Epithelial cell of proximal tubule (primary cell): ENCODE data around the gene CYP24A1. TPM values are rescaled to one million over a fixed set of nuclear protein-coding genes. Genes with fewer than 3 reads are reported as not detected.

Source experiments
- DNase-seq: peaks from one replicate; pipeline ENCODE4 v3.0.0-alpha.2; 2011; ENCODE audit warnings: low read depth
- H3K4me3 ChIP-seq: 2 replicates; pipeline ENCODE4 v1.5.1; 2011; ENCODE audit warnings: low read depth, mild to moderate bottlenecking, low read length
- total RNA-seq: library from RNA; depleted of rRNA; stranded (reverse); fragments of >200 nt; gene quantifications from 2 replicates; pipeline ENCODE4 v1.2.3, GENCODE V29; 2015
- TF ChIP-seq, protein P1 (sequence below): conservative IDR thresholded peaks from 2 replicates; pipeline ENCODE4 v1.5.1; 2012; ENCODE audit warnings: low read depth, mild to moderate bottlenecking, low read length

Gene CYP24A1
- total RNA-seq, 1 donor from 2014 or later = 1.5 TPM

DNA sequence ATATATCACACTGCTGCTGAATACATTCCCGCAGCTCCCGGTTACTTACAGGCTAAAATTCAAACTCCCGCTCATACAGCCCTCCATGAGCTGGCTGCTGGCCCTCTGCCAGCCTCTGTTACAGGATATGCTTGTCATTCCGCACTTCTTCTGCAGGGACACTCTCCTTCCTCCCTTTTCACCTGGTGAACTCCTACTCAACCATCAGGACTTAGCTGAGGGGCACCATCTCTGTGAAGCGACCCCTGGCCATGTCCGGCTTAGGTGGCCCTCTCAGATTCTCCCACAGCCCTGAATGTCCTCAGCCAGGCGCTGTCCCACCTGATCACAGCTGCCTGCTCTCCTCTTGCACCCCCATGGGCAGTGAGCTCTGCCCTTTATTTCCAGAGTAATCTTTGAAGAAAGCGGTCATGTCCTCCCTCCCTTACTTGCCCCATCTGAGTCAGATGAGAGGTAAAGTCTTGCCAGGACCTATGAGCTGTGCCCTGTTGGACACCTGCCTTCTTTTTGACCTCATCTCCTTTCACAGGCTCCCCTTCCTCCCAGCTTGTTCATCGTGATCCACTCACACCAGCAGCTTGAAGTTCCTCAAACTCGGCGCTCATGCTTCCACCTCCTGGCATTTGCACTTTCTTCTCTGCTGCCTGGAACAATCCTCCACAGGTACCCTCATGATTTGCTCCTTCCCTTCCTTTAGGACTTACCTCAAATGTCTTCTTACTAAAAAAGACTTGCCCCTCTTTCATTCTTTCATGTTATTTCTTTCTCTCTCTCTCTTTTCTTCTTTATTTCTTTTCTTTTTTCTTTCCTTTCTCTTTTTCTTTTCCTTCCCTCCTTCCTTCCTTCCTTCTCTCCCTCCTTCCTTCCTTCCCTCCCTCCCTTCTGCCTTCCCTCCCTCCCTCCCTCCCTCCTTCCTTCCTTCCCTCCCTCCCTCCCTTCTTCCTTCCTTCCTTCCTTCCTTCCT lies 5.6 kb downstream of the CYP24A1 start:
- TF ChIP-seq, protein P1, sequence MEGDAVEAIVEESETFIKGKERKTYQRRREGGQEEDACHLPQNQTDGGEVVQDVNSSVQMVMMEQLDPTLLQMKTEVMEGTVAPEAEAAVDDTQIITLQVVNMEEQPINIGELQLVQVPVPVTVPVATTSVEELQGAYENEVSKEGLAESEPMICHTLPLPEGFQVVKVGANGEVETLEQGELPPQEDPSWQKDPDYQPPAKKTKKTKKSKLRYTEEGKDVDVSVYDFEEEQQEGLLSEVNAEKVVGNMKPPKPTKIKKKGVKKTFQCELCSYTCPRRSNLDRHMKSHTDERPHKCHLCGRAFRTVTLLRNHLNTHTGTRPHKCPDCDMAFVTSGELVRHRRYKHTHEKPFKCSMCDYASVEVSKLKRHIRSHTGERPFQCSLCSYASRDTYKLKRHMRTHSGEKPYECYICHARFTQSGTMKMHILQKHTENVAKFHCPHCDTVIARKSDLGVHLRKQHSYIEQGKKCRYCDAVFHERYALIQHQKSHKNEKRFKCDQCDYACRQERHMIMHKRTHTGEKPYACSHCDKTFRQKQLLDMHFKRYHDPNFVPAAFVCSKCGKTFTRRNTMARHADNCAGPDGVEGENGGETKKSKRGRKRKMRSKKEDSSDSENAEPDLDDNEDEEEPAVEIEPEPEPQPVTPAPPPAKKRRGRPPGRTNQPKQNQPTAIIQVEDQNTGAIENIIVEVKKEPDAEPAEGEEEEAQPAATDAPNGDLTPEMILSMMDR = no peak
- H3K4me3 ChIP-seq = no peak overlapping the region
- DNase-seq = no peak

DNA sequence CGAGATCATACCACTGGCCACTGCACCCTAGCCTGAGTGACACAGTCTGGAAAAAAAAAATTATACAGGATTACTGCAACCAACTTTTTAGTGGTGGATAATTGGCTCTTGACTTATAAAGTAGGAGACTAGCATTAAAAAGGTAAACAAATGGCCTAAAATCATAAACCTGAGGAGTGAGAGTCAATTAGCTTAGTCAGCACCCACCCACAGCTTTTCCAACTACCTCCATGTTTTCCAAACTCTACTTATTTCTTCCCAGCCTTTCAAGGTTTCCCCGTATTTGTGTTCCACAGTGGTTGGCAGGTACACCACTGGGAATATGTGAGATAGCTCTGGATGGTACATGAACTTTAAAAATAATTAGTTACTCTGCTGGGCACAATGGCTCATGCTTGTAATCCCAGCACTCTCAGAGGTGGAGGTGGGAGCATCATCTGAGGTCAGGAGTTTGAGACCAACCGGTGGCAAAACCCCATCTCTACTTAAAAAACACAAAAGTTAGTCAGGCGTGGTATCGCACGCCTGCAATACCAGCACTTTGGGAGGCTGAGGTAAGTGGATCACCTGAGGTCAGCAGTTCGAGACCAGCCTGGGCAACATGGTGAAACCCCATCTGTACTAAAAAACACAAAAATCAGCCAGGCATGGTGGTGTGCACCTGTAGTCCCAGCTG lies 6.7 kb downstream of the CYP24A1 start:
- H3K4me3 ChIP-seq = no peak overlapping the region
- TF ChIP-seq, protein P1 = no peak
- DNase-seq = no peak

DNA sequence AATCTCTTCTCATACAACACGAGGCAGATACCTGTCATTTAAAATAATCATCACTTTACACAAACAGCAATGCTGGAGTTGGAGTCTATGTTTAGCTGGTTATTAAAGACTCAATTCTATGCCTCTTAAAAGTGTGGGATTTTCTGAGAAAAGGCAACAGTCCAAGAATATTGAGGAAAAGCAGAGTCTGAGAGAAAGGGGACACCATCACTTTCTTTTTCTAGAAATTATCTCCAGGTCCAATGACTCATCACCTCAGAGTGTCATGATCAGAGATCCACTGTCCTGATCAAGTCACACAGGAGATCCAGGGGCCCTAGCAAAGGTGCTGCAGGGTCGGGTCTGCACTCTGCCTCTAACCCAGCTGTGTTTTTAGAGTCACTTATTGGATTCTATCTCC lies 8.0 kb downstream of the CYP24A1 start:
- DNase-seq = no peak
- H3K4me3 ChIP-seq = no peak overlapping the region
- TF ChIP-seq, protein P1 = no peak

DNA sequence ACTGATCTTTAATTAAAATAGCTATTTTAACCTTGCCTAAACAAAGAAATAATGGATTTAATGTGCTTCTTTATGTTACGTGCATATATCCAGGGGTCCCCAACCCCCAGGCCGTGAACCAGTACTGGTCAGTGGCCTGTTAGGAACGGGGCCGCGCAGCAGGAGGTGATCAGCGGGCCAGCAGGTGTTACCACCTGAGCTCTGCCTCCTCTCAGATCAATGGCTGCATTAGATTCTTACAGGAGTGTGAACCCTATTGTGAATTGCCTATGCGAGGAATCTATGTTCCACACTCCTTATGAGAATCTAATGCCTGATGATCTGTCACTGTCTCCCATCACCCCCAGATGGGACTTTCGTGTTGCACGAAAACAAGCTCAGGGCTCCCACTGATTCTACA lies 8.8 kb downstream of the CYP24A1 start:
- no peak for DNase-seq
- no peak overlapping the region for H3K4me3 ChIP-seq
- TF ChIP-seq, protein P1 = no peak

DNA sequence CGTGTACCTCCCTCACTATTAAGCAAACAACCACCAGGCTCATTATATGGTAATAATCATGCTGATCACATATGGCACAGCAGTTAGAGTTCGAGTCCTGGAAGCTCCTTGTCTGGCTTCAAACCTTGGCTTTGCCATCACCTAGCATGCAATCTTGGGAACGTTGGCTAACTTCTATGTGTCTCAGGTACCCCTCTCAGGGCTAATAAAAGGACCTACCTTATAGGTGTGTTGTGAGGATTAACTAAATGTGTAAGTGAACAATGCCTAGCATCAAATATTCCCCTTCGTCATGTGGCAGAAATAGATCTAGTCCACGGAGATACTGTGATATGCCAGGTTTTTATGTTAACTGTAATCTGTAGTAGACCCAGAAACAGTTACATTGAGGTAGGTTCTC lies 10.4 kb downstream of the CYP24A1 start:
- no peak overlapping the region for H3K4me3 ChIP-seq
- TF ChIP-seq, protein P1 = no peak

DNA sequence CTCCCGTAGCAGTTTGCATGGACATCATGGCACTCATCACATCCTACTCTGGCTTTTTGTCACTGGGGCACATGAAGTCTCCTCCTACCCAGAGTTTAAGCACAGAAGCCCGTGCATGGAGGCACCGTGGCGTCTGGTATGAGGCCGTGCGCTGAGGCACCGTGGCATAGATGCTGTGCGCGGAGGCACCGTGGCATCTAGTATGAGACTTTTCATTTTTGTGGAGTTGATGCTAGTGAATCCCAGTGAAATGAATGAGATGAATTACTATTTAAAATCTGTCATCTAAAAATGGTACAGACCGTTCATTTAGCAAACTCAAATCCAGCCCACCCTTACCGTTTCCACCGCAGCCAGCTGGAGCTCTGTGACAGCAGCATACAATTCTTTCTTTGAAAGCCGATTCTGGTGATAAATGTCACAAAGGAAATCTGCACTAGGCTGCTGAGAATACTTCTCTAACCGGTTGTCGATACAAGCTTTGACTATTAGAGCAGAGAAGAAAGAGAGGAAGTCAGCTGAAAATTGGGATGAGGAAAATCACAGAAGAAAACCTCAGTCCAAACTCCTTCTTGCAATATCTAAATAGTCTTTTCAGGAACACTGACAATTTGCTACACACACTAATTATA lies 11.3 kb downstream of the CYP24A1 start:
- TF ChIP-seq, protein P1 = no peak
- DNase-seq = no peak
- H3K4me3 ChIP-seq = no peak overlapping the region

More for the DNA sequence above, 10.4 kb downstream of the CYP24A1 start:
- no peak for DNase-seq
